Parathyroid adenoma (tissue), 2 donors: ENCODE data around the gene ELANE.

Source experiments
- H2AFZ ChIP-seq: fragments of 300-600 bp; sonication (generic); one replicate; pipeline ENCODE4 v1.7.0; 2017; ENCODE audit warnings: antibody characterized with exemption, mild to moderate bottlenecking
- H3K27ac ChIP-seq: fragments of 300-600 bp; sonication (generic); one replicate; pipeline ENCODE4 v1.7.0; 2017
- H3K27me3 ChIP-seq: fragments of 300-600 bp; sonication (generic); one replicate; pipeline ENCODE4 v1.7.0; 2017; ENCODE audit warnings: low read length; ENCODE audit not compliant: control insufficient read depth, insufficient read depth
- H3K36me3 ChIP-seq: fragments of 300-600 bp; sonication (generic); one replicate; pipeline ENCODE4 v1.7.0; 2017; ENCODE audit warnings: low read length; ENCODE audit not compliant: control insufficient read depth, insufficient read depth
- H3K4me1 ChIP-seq: fragments of 300-600 bp; sonication (generic); one replicate; pipeline ENCODE4 v1.7.0; 2017; ENCODE audit warnings: control low read depth
- H3K4me2 ChIP-seq: fragments of 300-600 bp; sonication (generic); one replicate; pipeline ENCODE4 v1.7.0; 2017; ENCODE audit warnings: low read length
- H3K4me3 ChIP-seq: fragments of 300-600 bp; sonication (generic); one replicate; pipeline ENCODE4 v1.7.0; 2017; ENCODE audit warnings: low read depth, low read length
- H3K79me2 ChIP-seq: fragments of 300-600 bp; sonication (generic); one replicate; pipeline ENCODE4 v1.7.0; 2017; ENCODE audit warnings: control low read depth
- H3K9ac ChIP-seq: fragments of 300-600 bp; sonication (generic); one replicate; pipeline ENCODE4 v1.7.0; 2017; ENCODE audit warnings: mild to moderate bottlenecking
- H3K9me3 ChIP-seq: fragments of 300-600 bp; sonication (generic); one replicate; pipeline ENCODE4 v1.7.0; 2017; ENCODE audit warnings: low read length; ENCODE audit not compliant: control insufficient read depth
- CTCF ChIP-seq: fragments of 300-600 bp; sonication (generic); IDR thresholded peaks from one replicate; pipeline ENCODE4 v1.7.0; 2017; ENCODE audit warnings: antibody characterized with exemption, mild to moderate bottlenecking
- donor health status: primary hyperparathyroidism.

Gene ELANE

GRCh38 chr19:870963-871401, 18.9 kb downstream of the ELANE start:
- Histone ChIP-seq H3K9me3 (no peaks in the 10 kb centered on the region), H3K79me2 (no peaks in the 10 kb centered on the region), H3K27me3 (no peaks in the 10 kb centered on the region), H3K9ac (no peak overlapping the region), H3K4me2 (no peak overlapping the region), H3K4me3 (no peak overlapping the region), H3K4me1 (no peaks in the 10 kb centered on the region), H2AFZ (no peak overlapping the region), H3K36me3 (no peaks in the 10 kb centered on the region), H3K27ac (no peak overlapping the region)
- TF ChIP-seq CTCF, result no peak

- Histone ChIP-seq H2AFZ (no peak overlapping the region), H3K36me3 (no peaks in the 10 kb centered on the region), H3K27ac (no peak overlapping the region), H3K79me2 (no peaks in the 10 kb centered on the region), H3K27me3 (no peaks in the 10 kb centered on the region), H3K9me3 (no peaks in the 10 kb centered on the region), H3K4me2 (no peak overlapping the region), H3K9ac (no peak overlapping the region), H3K4me3 (no peak overlapping the region), H3K4me1 (no peaks in the 10 kb centered on the region)
- no peak for TF ChIP-seq CTCF
Measured at GRCh38 chr19:871446-872265, 19.6 kb downstream of the ELANE start.

GRCh38 chr19:872266-872951, 20.3 kb downstream of the ELANE start:
- no peaks in the 10 kb centered on the region for H3K36me3 ChIP-seq
- no peaks in the 10 kb centered on the region for H3K4me1 ChIP-seq
- H3K9me3 ChIP-seq, result no peaks in the 10 kb centered on the region
- TF ChIP-seq CTCF, result no peak
- no peak overlapping the region for H3K27ac ChIP-seq
- no peak overlapping the region for H3K4me2 ChIP-seq
- no peaks in the 10 kb centered on the region for H3K27me3 ChIP-seq
- H3K4me3 ChIP-seq, result no peak overlapping the region
- H3K79me2 ChIP-seq, result no peaks in the 10 kb centered on the region
- H2AFZ ChIP-seq, result no peak overlapping the region
- no peak overlapping the region for H3K9ac ChIP-seq

GRCh38 chr19:873084-873483, 21.0 kb downstream of the ELANE start:
- Histone ChIP-seq H3K4me2 (no peak overlapping the region), H3K27me3 (no peaks in the 10 kb centered on the region), H2AFZ (no peak overlapping the region), H3K4me3 (no peak overlapping the region), H3K36me3 (no peaks in the 10 kb centered on the region), H3K9ac (no peak overlapping the region), H3K27ac (no peak overlapping the region), H3K4me1 (no peaks in the 10 kb centered on the region), H3K79me2 (no peaks in the 10 kb centered on the region), H3K9me3 (no peaks in the 10 kb centered on the region)
- no peak for TF ChIP-seq CTCF
